H9 (cell line): ENCODE results near the gene MPC1. TPM values are rescaled to one million over a fixed set of nuclear protein-coding genes. Genes with fewer than 3 reads are reported as not detected.

Experiments
- DNase-seq: peaks from one replicate; pipeline ENCODE4 v3.0.0-alpha.2; 2017
- H2AFZ ChIP-seq: one replicate; pipeline ENCODE4 v1.6.1; 2013; ENCODE audit warnings: mild to moderate bottlenecking, low read length, control low read depth, moderate library complexity
- H2AK5ac ChIP-seq: 2 replicates; pipeline ENCODE4 v1.6.1; 2013; ENCODE audit warnings: low read length, control low read depth, mixed read lengths; ENCODE audit not compliant: insufficient read length
- H2BK120ac ChIP-seq: one replicate; pipeline ENCODE4 v1.6.1; 2013; ENCODE audit warnings: low read depth, mild to moderate bottlenecking, low read length, control low read depth, inconsistent platforms; ENCODE audit not compliant: poor library complexity, severe bottlenecking
- H2BK12ac ChIP-seq: 2 replicates; pipeline ENCODE4 v1.6.1; 2013; ENCODE audit warnings: low read length, control low read depth, mixed read lengths, low read depth; ENCODE audit not compliant: insufficient read length
- H2BK15ac ChIP-seq: 2 replicates; pipeline ENCODE4 v1.6.1; 2013; ENCODE audit warnings: low read depth, low read length, control low read depth
- H2BK20ac ChIP-seq: one replicate; pipeline ENCODE4 v1.6.1; 2013; ENCODE audit warnings: low read depth, mild to moderate bottlenecking, low read length, control low read depth, inconsistent platforms; ENCODE audit not compliant: poor library complexity, severe bottlenecking
- H2BK5ac ChIP-seq: 2 replicates; pipeline ENCODE4 v1.6.1; 2013; ENCODE audit warnings: low read length, control low read depth, mixed read lengths; ENCODE audit not compliant: insufficient read length
- H3K14ac ChIP-seq: 2 replicates; pipeline ENCODE4 v1.6.1; 2013; ENCODE audit warnings: low read length, control low read depth; ENCODE audit not compliant: insufficient read depth
- H3K18ac ChIP-seq: 2 replicates; pipeline ENCODE4 v1.6.1; 2013; ENCODE audit warnings: low read depth, mild to moderate bottlenecking, mixed read lengths, low read length, control low read depth; ENCODE audit not compliant: insufficient read length
- H3K23ac ChIP-seq: 2 replicates; pipeline ENCODE4 v1.6.1; 2013; ENCODE audit warnings: low read length, control low read depth, mixed read lengths, low read depth; ENCODE audit not compliant: insufficient read length
- H3K23me2 ChIP-seq: 2 replicates; pipeline ENCODE4 v1.6.1; 2013; ENCODE audit warnings: low read depth, mild to moderate bottlenecking, mixed read lengths, low read length, control low read depth; ENCODE audit not compliant: insufficient read length, poor library complexity, severe bottlenecking
- H3K27ac ChIP-seq: 2 replicates; pipeline ENCODE4 v1.5.1; 2013; ENCODE audit warnings: low read length, control low read depth, mixed read lengths, low read depth; ENCODE audit not compliant: insufficient read length
- H3K27me3 ChIP-seq: 2 replicates; pipeline ENCODE4 v1.6.1; 2013; ENCODE audit warnings: low read length, control low read depth, inconsistent platforms; ENCODE audit not compliant: insufficient read depth
- H3K4ac ChIP-seq: 2 replicates; pipeline ENCODE4 v1.6.1; 2013; ENCODE audit warnings: low read depth, mild to moderate bottlenecking, control low read depth, inconsistent platforms, low read length, moderate library complexity
- H3K4me1 ChIP-seq: 2 replicates; pipeline ENCODE4 v1.6.1; 2013; ENCODE audit warnings: low read length, control low read depth, inconsistent platforms; ENCODE audit not compliant: insufficient read depth
- H3K4me2 ChIP-seq: 2 replicates; pipeline ENCODE4 v1.6.1; 2013; ENCODE audit warnings: low read length, control low read depth, mixed read lengths; ENCODE audit not compliant: insufficient read length, insufficient read depth
- H3K56ac ChIP-seq: 2 replicates; pipeline ENCODE4 v1.6.1; 2013; ENCODE audit warnings: low read depth, mild to moderate bottlenecking, mixed read lengths, low read length, control low read depth; ENCODE audit not compliant: insufficient read length
- H3K79me1 ChIP-seq: 2 replicates; pipeline ENCODE4 v1.6.1; 2013; ENCODE audit warnings: low read depth, mild to moderate bottlenecking, moderate library complexity, low read length, control low read depth, inconsistent platforms; ENCODE audit not compliant: insufficient read depth, poor library complexity, severe bottlenecking
- H3K79me2 ChIP-seq: 2 replicates; pipeline ENCODE4 v1.6.1; 2013; ENCODE audit warnings: low read length, control low read depth, inconsistent platforms; ENCODE audit not compliant: insufficient read depth
- H3K9ac ChIP-seq: 2 replicates; pipeline ENCODE4 v1.6.1; 2013; ENCODE audit warnings: low read length, control low read depth, mixed read lengths; ENCODE audit not compliant: insufficient read length; ENCODE audit errors: extremely low read depth
- H3K9me3 ChIP-seq: one replicate; pipeline ENCODE4 v1.6.1; 2013; ENCODE audit warnings: low read depth, low read length, inconsistent platforms; ENCODE audit not compliant: control insufficient read depth
- H3T11ph ChIP-seq: one replicate; pipeline ENCODE4 v1.6.1; 2013; ENCODE audit warnings: mild to moderate bottlenecking, low read length, control low read depth, inconsistent platforms
- H4K20me1 ChIP-seq: one replicate; pipeline ENCODE4 v1.6.1; 2013; ENCODE audit not compliant: control insufficient read depth, insufficient read length, insufficient read depth
- H4K5ac ChIP-seq: 2 replicates; pipeline ENCODE4 v1.6.1; 2013; ENCODE audit warnings: low read depth, mild to moderate bottlenecking, mixed read lengths, low read length, control low read depth; ENCODE audit not compliant: insufficient read length
- H4K8ac ChIP-seq: replicated peaks from 2 replicates; pipeline ENCODE4 v1.6.1; 2013; ENCODE audit warnings: low read length, control low read depth, mixed read lengths, low read depth; ENCODE audit not compliant: insufficient read length
- H4K91ac ChIP-seq: 2 replicates; pipeline ENCODE4 v1.6.1; 2013; ENCODE audit warnings: low read depth, mild to moderate bottlenecking, moderate library complexity, mixed read lengths, low read length, control low read depth; ENCODE audit not compliant: insufficient read length
- H3K27ac Mint-ChIP-seq, 3 experiments: 2 replicates in 2 of 3; 3 replicates in 1 of 3; pipeline ENCODE4 v1.8.0; 2020 to 2021; ENCODE audit warnings: mixed read lengths in 3 of 3, mild to moderate bottlenecking in 1 of 3, moderate library complexity in 1 of 3
- H3K27me3 Mint-ChIP-seq: 2 replicates; pipeline ENCODE4 v1.8.0; 2021; ENCODE audit warnings: low read depth, mild to moderate bottlenecking, moderate library complexity, mixed read lengths
- H3K36me3 Mint-ChIP-seq, 3 experiments: 2 replicates in 2 of 3; 3 replicates in 1 of 3; pipeline ENCODE4 v1.8.0; 2020 to 2021; ENCODE audit warnings: low read depth in 3 of 3, mixed read lengths in 3 of 3; ENCODE audit not compliant: insufficient read depth in 1 of 3
- H3K4me1 Mint-ChIP-seq, 2 experiments: 2 replicates each; pipeline ENCODE4 v1.8.0; 2020; ENCODE audit warnings: mixed read lengths in 2 of 2
- H3K4me3 Mint-ChIP-seq, 2 experiments: 2 replicates in 1 of 2; 3 replicates in 1 of 2; pipeline ENCODE4 v1.8.0; 2020 to 2021; ENCODE audit warnings: mild to moderate bottlenecking in 2 of 2, mixed read lengths in 2 of 2, moderate library complexity in 1 of 2
- H3K9me3 Mint-ChIP-seq, 2 experiments: 2 replicates in 1 of 2; 3 replicates in 1 of 2; pipeline ENCODE4 v1.8.0; 2020; ENCODE audit warnings: mild to moderate bottlenecking in 2 of 2, mixed read lengths in 2 of 2, moderate library complexity in 1 of 2
- CTCF ChIP-seq: fragments of 200-600 bp; sonication (generic); conservative IDR thresholded peaks from 3 replicates; pipeline ENCODE4 v1.8.0; 2021; ENCODE audit warnings: antibody characterized with exemption, mild to moderate bottlenecking
- WGBS: extraction: QIAGEN DNeasy Blood & Tissue Kit; methylation state at CpG from one replicate; pipeline ENCODE4 v1.1.7; 2013; ENCODE audit warnings: missing lambda C conversion rate, low lambda C conversion rate, mixed read lengths; ENCODE audit not compliant: insufficient read length; ENCODE audit errors: extremely low coverage; 5-methylcytosine and 5-hydroxymethylcytosine counted together
- total RNA-seq: library from RNA; stranded (reverse); gene quantifications from 2 replicates; pipeline ENCODE4 v1.2.1, GENCODE V29; 2021

Gene MPC1
- total RNA-seq, 1 experiment from 2014 or later, result 10.0 TPM

- Histone ChIP-seq H3K27ac (no peak overlapping the region), H3K27me3 (no peaks in the 10 kb centered on the region), H2BK20ac (no peak overlapping the region), H3K56ac (no peak overlapping the region), H3K79me2 (no peaks in the 10 kb centered on the region), H3K23ac (no peak overlapping the region), H2BK120ac (no peak overlapping the region), H3K23me2 (peaks cover 5% of the 10 kb centered on the region), H3K9me3 (no peaks in the 10 kb centered on the region), H3K4ac (no peak overlapping the region), H3K18ac (no peak overlapping the region), H2BK5ac (no peak overlapping the region), H4K8ac (no peak overlapping the region), H3K79me1 (no peaks in the 10 kb centered on the region), H2AFZ (no peak overlapping the region), H2BK12ac (no peak overlapping the region), H2BK15ac (no peak overlapping the region), H3K4me1 (no peaks in the 10 kb centered on the region), H3T11ph (no peak overlapping the region), H3K9ac (no peak overlapping the region), H3K14ac (no peak overlapping the region), H3K4me2 (no peak overlapping the region), H4K5ac (no peak overlapping the region), H2AK5ac (no peak overlapping the region), H4K91ac (no peak overlapping the region), H4K20me1 (peaks cover 3% of the 10 kb centered on the region)
- Mint-ChIP-seq H3K4me1 (peaks cover 6 to 8% of the 10 kb centered on the region in 2 experiments), H3K27me3 (no peaks in the 10 kb centered on the region), H3K36me3 (peaks cover 29 to 40% (median 31%) of the 10 kb centered on the region in 3 experiments), H3K27ac (no peak overlapping the region; a peak in 1 of 7 replicates), H3K9me3 (peaks cover 11 to 13% of the 10 kb centered on the region in 2 experiments; a peak in 4 of 5 replicates), H3K4me3 (no peak overlapping the region)
- DNase-seq, result no peak
- no CpG with 5 or more reads among the region's 9 CpGs for WGBS
- no peak for TF ChIP-seq CTCF
Observed at GRCh38 chr6:166418691-166419143, 36.0 kb upstream of the MPC1 start.
